Chondrocyte (in vitro differentiated cells): Measurements from ENCODE around the gene MSRB1. TPM values are rescaled to one million over a fixed set of nuclear protein-coding genes. Genes with fewer than 3 reads are reported as not detected.

ENCODE experiments used
- DNase-seq: peaks from one replicate; pipeline ENCODE4 v3.0.0; 2021; ENCODE audit warnings: mixed read lengths, low spot score
- H3K27ac Mint-ChIP-seq: one replicate; pipeline ENCODE4 v1.8.0; 2021; ENCODE audit warnings: mild to moderate bottlenecking, moderate library complexity, mixed read lengths; ENCODE audit not compliant: unreplicated experiment
- H3K27me3 Mint-ChIP-seq: 2 replicates; pipeline ENCODE4 v1.8.0; 2021; ENCODE audit warnings: low read depth, mixed read lengths
- H3K36me3 Mint-ChIP-seq: 2 replicates; pipeline ENCODE4 v1.8.0; 2021; ENCODE audit warnings: low read depth, mixed read lengths
- H3K4me1 Mint-ChIP-seq: 2 replicates; pipeline ENCODE4 v1.8.0; 2021; ENCODE audit warnings: low read depth, mild to moderate bottlenecking, mixed read lengths
- H3K4me3 Mint-ChIP-seq: one replicate; pipeline ENCODE4 v1.8.0; 2021; ENCODE audit warnings: mild to moderate bottlenecking, moderate library complexity, mixed read lengths; ENCODE audit not compliant: unreplicated experiment
- H3K9me3 Mint-ChIP-seq: 2 replicates; pipeline ENCODE4 v1.8.0; 2021; ENCODE audit warnings: low read depth, mixed read lengths
- CTCF ChIP-seq: fragments of 200-600 bp; sonication (generic); IDR thresholded peaks from 2 replicates; pipeline ENCODE4 v1.5.0; 2021; ENCODE audit warnings: antibody characterized with exemption, mild to moderate bottlenecking, moderate library complexity
- total RNA-seq: library from RNA; stranded (reverse); gene quantifications from 3 replicates; pipeline ENCODE4 v1.2.1, GENCODE V29; 2021

Gene MSRB1
- total RNA-seq, 1 donor from 2014 or later: 19.1 TPM

GRCh38 chr16:1929105-1929504, 13.9 kb downstream of the MSRB1 start:
- Mint-ChIP-seq H3K4me3 (peak overlapping the region; percentile 64), H3K27ac (no peak overlapping the region), H3K9me3 (no peaks in the 10 kb centered on the region), H3K36me3 (no peaks in the 10 kb centered on the region), H3K4me1 (peaks cover 3% of the 10 kb centered on the region), H3K27me3 (no peaks in the 10 kb centered on the region)
- no peak for DNase-seq
- no peak for TF ChIP-seq CTCF

GRCh38 chr16:1926271-1926670, 16.7 kb downstream of the MSRB1 start:
- Mint-ChIP-seq H3K4me1 (peaks cover 12% of the 10 kb centered on the region), H3K27ac (no peak overlapping the region), H3K9me3 (no peaks in the 10 kb centered on the region), H3K36me3 (peaks cover 1% of the 10 kb centered on the region), H3K4me3 (no peak overlapping the region), H3K27me3 (peaks cover 12% of the 10 kb centered on the region)
- DNase-seq: no peak
- no peak for TF ChIP-seq CTCF

GRCh38 chr16:1924095-1924494, 18.9 kb downstream of the MSRB1 start:
- Mint-ChIP-seq H3K4me3 (no peak overlapping the region), H3K4me1 (peaks cover 15% of the 10 kb centered on the region), H3K27me3 (peaks cover 26% of the 10 kb centered on the region), H3K9me3 (no peaks in the 10 kb centered on the region), H3K27ac (no peak overlapping the region), H3K36me3 (peaks cover 1% of the 10 kb centered on the region)
- no peak for TF ChIP-seq CTCF
- DNase-seq: no peak

GRCh38 chr16:1923299-1924034, 19.5 kb downstream of the MSRB1 start:
- H3K4me3 Mint-ChIP-seq: no peak overlapping the region
- no peaks in the 10 kb centered on the region for H3K9me3 Mint-ChIP-seq
- H3K27ac Mint-ChIP-seq: no peak overlapping the region
- TF ChIP-seq CTCF: peak; percentile 72
- DNase-seq: no peak
- H3K36me3 Mint-ChIP-seq: peaks cover 1% of the 10 kb centered on the region
- peaks cover 30% of the 10 kb centered on the region for H3K27me3 Mint-ChIP-seq
- H3K4me1 Mint-ChIP-seq: peaks cover 13% of the 10 kb centered on the region

- H3K27ac Mint-ChIP-seq: no peak overlapping the region
- H3K4me3 Mint-ChIP-seq: no peak overlapping the region
- peaks cover 13% of the 10 kb centered on the region for H3K4me1 Mint-ChIP-seq
- H3K36me3 Mint-ChIP-seq: peaks cover 1% of the 10 kb centered on the region
- no peak for TF ChIP-seq CTCF
- H3K27me3 Mint-ChIP-seq: peaks cover 30% of the 10 kb centered on the region
- DNase-seq: no peak
- no peaks in the 10 kb centered on the region for H3K9me3 Mint-ChIP-seq
Measured at GRCh38 chr16:1922357-1922756, 20.6 kb downstream of the MSRB1 start.
